Ishikawa (cell line): ENCODE data around the gene B3GAT1.

Experiments used
- CEBPB ChIP-seq: IDR thresholded peaks from 2 replicates; pipeline ENCODE4 v1.6.1; 2012
- CREB1 ChIP-seq: IDR thresholded peaks from 2 replicates; pipeline ENCODE4 v1.6.1; 2012; ENCODE audit warnings: low read depth
- EGR1 ChIP-seq: IDR thresholded peaks from 2 replicates; pipeline ENCODE4 v1.6.1; 2012
- MAX ChIP-seq: IDR thresholded peaks from 2 replicates; pipeline ENCODE4 v1.6.1; 2012
- NFIC ChIP-seq: IDR thresholded peaks from 2 replicates; pipeline ENCODE4 v1.6.1; 2012
- RAD21 ChIP-seq: IDR thresholded peaks from 2 replicates; pipeline ENCODE4 v1.6.1; 2012; ENCODE audit warnings: low read depth
- TAF1 ChIP-seq: IDR thresholded peaks from 2 replicates; pipeline ENCODE4 v1.6.1; 2012; ENCODE audit warnings: low read depth, mild to moderate bottlenecking
- TCF12 ChIP-seq: IDR thresholded peaks from 2 replicates; pipeline ENCODE4 v1.6.1; 2012; ENCODE audit warnings: low read depth
- TEAD4 ChIP-seq: IDR thresholded peaks from 2 replicates; pipeline ENCODE4 v1.6.1; 2012
- YY1 ChIP-seq: IDR thresholded peaks from 2 replicates; pipeline ENCODE4 v1.6.1; 2012; ENCODE audit warnings: low read depth
- ZBTB7A ChIP-seq: IDR thresholded peaks from 2 replicates; pipeline ENCODE4 v1.6.1; 2012; ENCODE audit warnings: low read depth
- TF ChIP-seq, protein P1 (sequence below): IDR thresholded peaks from 2 replicates; pipeline ENCODE4 v1.6.1; 2012; ENCODE audit warnings: low read depth, mild to moderate bottlenecking
- TF ChIP-seq, protein P2 (sequence below): IDR thresholded peaks from 2 replicates; pipeline ENCODE4 v1.6.1; 2012

The B3GAT1 gene

DNA sequence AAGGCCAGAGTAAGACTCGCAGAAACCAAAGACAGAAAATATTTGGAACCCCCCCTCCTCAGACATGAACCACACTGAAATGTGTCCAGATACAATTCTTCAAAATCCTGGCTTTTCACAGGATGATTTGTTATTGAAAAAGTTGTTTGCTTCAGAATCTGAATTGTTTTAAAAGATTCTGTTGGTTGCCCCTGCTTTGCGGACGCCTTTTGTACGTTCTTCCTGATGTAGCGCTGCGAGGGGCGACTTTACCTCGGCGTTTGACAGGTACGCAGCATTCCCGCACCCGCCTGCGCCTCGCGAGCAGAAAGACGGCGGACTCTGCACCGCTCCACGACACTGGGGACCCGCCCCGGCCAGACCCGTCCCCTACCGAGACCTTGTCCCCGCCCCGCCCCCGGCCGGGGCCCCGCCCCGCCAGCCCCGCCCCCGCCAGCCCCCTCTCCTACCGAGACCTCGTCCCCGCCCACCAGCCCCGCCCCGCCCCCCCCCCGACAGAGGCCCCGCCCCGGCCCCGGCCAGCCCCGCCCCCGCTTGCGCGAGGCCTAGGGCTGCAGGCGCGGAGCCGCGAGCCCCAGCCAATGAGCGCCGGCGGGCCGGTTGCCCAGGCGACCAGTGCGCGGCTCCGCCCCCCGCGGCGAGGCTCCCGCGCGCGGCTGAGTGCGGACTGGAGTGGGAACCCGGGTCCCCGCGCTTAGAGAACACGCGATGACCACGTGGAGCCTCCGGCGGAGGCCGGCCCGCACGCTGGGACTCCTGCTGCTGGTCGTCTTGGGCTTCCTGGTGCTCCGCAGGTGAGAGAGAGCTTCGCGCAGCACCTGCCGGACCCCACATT lies 80.5 kb downstream of the B3GAT1 start, which contains the start of gene GLB1L2:
Gene GLB1L2, plus strand, starts transcription at position 635 of the 835 bp plus-strand sequence. Its CDS starts 74 bp downstream, at position 709.
- TF ChIP-seq TEAD4 (0 out of 2 replicates have a peak, but pooled peaks have one; percentile 5), MAX (peak; percentile 95), NFIC (no peak)

- TF ChIP-seq YY1 (no peak), EGR1 (no peak), TEAD4 (no peak), CEBPB (no peak), TCF12 (no peak), ZBTB7A (no peak), RAD21 (no peak), MAX (no peak), CREB1 (no peak), TAF1 (no peak)
- TF ChIP-seq, protein P1, sequence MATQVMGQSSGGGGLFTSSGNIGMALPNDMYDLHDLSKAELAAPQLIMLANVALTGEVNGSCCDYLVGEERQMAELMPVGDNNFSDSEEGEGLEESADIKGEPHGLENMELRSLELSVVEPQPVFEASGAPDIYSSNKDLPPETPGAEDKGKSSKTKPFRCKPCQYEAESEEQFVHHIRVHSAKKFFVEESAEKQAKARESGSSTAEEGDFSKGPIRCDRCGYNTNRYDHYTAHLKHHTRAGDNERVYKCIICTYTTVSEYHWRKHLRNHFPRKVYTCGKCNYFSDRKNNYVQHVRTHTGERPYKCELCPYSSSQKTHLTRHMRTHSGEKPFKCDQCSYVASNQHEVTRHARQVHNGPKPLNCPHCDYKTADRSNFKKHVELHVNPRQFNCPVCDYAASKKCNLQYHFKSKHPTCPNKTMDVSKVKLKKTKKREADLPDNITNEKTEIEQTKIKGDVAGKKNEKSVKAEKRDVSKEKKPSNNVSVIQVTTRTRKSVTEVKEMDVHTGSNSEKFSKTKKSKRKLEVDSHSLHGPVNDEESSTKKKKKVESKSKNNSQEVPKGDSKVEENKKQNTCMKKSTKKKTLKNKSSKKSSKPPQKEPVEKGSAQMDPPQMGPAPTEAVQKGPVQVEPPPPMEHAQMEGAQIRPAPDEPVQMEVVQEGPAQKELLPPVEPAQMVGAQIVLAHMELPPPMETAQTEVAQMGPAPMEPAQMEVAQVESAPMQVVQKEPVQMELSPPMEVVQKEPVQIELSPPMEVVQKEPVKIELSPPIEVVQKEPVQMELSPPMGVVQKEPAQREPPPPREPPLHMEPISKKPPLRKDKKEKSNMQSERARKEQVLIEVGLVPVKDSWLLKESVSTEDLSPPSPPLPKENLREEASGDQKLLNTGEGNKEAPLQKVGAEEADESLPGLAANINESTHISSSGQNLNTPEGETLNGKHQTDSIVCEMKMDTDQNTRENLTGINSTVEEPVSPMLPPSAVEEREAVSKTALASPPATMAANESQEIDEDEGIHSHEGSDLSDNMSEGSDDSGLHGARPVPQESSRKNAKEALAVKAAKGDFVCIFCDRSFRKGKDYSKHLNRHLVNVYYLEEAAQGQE, result no peak
- TF ChIP-seq, protein P2, sequence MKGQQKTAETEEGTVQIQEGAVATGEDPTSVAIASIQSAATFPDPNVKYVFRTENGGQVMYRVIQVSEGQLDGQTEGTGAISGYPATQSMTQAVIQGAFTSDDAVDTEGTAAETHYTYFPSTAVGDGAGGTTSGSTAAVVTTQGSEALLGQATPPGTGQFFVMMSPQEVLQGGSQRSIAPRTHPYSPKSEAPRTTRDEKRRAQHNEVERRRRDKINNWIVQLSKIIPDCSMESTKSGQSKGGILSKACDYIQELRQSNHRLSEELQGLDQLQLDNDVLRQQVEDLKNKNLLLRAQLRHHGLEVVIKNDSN, result no peak
These were observed 81.3 kb downstream of the B3GAT1 start for GRCh38 chr11:134330611-134331353.
